GM12872 (cell line): Measurements from ENCODE around the gene MESP2.

Experiments
- CTCF ChIP-seq: IDR thresholded peaks from 3 replicates; pipeline ENCODE4 v1.5.1; 2011; ENCODE audit warnings: low read depth, mild to moderate bottlenecking, low read length, moderate library complexity; ENCODE audit not compliant: insufficient read depth

The MESP2 gene

GRCh38 chr15:89820666-89821611 is 44.8 kb downstream of the MESP2 start:
- no peak for TF ChIP-seq CTCF

GRCh38 chr15:89822026-89822425 is 45.9 kb downstream of the MESP2 start:
- TF ChIP-seq CTCF = no peak

GRCh38 chr15:89822611-89822950 is 46.4 kb downstream of the MESP2 start:
- TF ChIP-seq CTCF = no peak

GRCh38 chr15:89822951-89823711 is 47.0 kb downstream of the MESP2 start:
- TF ChIP-seq CTCF = no peak

- TF ChIP-seq CTCF = no peak
These were observed 47.9 kb downstream of the MESP2 start for GRCh38 chr15:89823836-89824606.

GRCh38 chr15:89824607-89824867 is 48.4 kb downstream of the MESP2 start:
- TF ChIP-seq CTCF = no peak
